IMR-90 (cell line): ENCODE measurements around the gene EIF4G3. TPM values are rescaled to one million over a fixed set of nuclear protein-coding genes. Genes with fewer than 3 reads are reported as not detected.

Source experiments
- ATAC-seq: fragments of 200-7000 bp; cut with Tn5 transposase; 2 replicates; pipeline ENCODE4 v1.9.1; 2020; ENCODE audit warnings: low read depth, mild to moderate bottlenecking, moderate library complexity
- BruUV-seq: library from RNA; stranded (reverse); fragments of 400-500 nt; replicated peaks from 2 replicates; lab custom pipeline; 2021; lab: Mats Ljungman, UMichigan
- CTCF ChIA-PET: fragments of 300-600 bp; formaldehyde crosslinking; extraction: SDS; loops from one replicate; lab custom pipeline; 2021; ENCODE audit warnings: antibody characterized with exemption; lab: Yijun Ruan, JAX
- POLR2A ChIA-PET: fragments of 300-600 bp; sonication (Branson Sonifier 250); formaldehyde crosslinking; loops from one replicate; lab custom pipeline; 2022; ENCODE audit warnings: antibody characterized with exemption; ENCODE audit not compliant: unreplicated experiment; lab: Charles Lee
- DNase-seq: peaks from one replicate; pipeline ENCODE4 v3.0.0; 2013
- H2AFZ ChIP-seq: replicated peaks from 2 replicates; pipeline ENCODE3; 2013; ENCODE audit warnings: low read length, mild to moderate bottlenecking; ENCODE audit not compliant: poor library complexity
- H2AK5ac ChIP-seq: 2 replicates; pipeline ENCODE4 v1.6.1; 2013; ENCODE audit warnings: low read depth, low read length, inconsistent platforms
- H2AK9ac ChIP-seq: replicated peaks from 2 replicates; pipeline ENCODE3; 2013; ENCODE audit warnings: mild to moderate bottlenecking, low read depth, low read length, moderate library complexity; ENCODE audit not compliant: poor library complexity
- H2BK120ac ChIP-seq: 2 replicates; pipeline ENCODE4 v1.6.1; 2013; ENCODE audit warnings: low read depth, low read length, inconsistent platforms
- H2BK15ac ChIP-seq: 3 replicates; pipeline ENCODE4 v1.6.1; 2013; ENCODE audit warnings: low read depth, low read length, inconsistent platforms
- H2BK20ac ChIP-seq: 2 replicates; pipeline ENCODE4 v1.6.1; 2013; ENCODE audit warnings: low read depth, mild to moderate bottlenecking, inconsistent platforms, low read length, moderate library complexity
- H2BK5ac ChIP-seq: 2 replicates; pipeline ENCODE4 v1.6.1; 2013; ENCODE audit warnings: mild to moderate bottlenecking, low read depth, low read length, inconsistent platforms; ENCODE audit not compliant: poor library complexity, severe bottlenecking
- H3K14ac ChIP-seq: replicated peaks from 2 replicates; pipeline ENCODE4 v1.6.1; 2013; ENCODE audit warnings: low read depth, low read length, inconsistent platforms
- H3K18ac ChIP-seq: 2 replicates; pipeline ENCODE4 v1.6.1; 2013; ENCODE audit warnings: low read depth, low read length, control low read depth
- H3K23ac ChIP-seq: 2 replicates; pipeline ENCODE4 v1.6.1; 2013; ENCODE audit warnings: low read depth, low read length, inconsistent platforms
- H3K27ac ChIP-seq: 2 replicates; pipeline ENCODE4 v1.5.1; 2013; ENCODE audit warnings: mild to moderate bottlenecking, control low read depth, low read length; ENCODE audit not compliant: insufficient read depth
- H3K27me3 ChIP-seq: 2 replicates; pipeline ENCODE4 v1.6.1; 2013; ENCODE audit warnings: low read length; ENCODE audit not compliant: control insufficient read depth, insufficient read depth
- H3K36me3 ChIP-seq: 2 replicates; pipeline ENCODE4 v1.6.1; 2013; ENCODE audit warnings: low read length, mixed read lengths; ENCODE audit not compliant: control insufficient read depth, insufficient read depth
- H3K4ac ChIP-seq: 2 replicates; pipeline ENCODE4 v1.6.1; 2013; ENCODE audit warnings: low read depth, low read length, inconsistent platforms
- H3K4me1 ChIP-seq: 2 replicates; pipeline ENCODE4 v1.6.1; 2013; ENCODE audit warnings: low read length, mixed read lengths; ENCODE audit not compliant: control insufficient read depth, insufficient read depth
- H3K4me2 ChIP-seq: 2 replicates; pipeline ENCODE4 v1.6.1; 2013; ENCODE audit warnings: low read depth, mild to moderate bottlenecking, control low read depth, low read length, moderate library complexity
- H3K4me3 ChIP-seq: 2 replicates; pipeline ENCODE4 v1.5.1; 2013; ENCODE audit warnings: low read depth, mild to moderate bottlenecking, control low read depth, low read length, moderate library complexity; ENCODE audit not compliant: insufficient read depth
- H3K56ac ChIP-seq: 2 replicates; pipeline ENCODE4 v1.6.1; 2013; ENCODE audit warnings: low read length, inconsistent platforms; ENCODE audit not compliant: insufficient read depth; ENCODE audit errors: extremely low read depth
- H3K79me1 ChIP-seq, 2 experiments: 2 replicates each; pipeline ENCODE4 v1.6.1; 2013; ENCODE audit warnings: low read length in 2 of 2, inconsistent platforms in 1 of 2, low read depth in 1 of 2
- H3K9ac ChIP-seq: 2 replicates; pipeline ENCODE4 v1.6.1; 2013; ENCODE audit warnings: low read depth, low read length, control low read depth
- H3K9me1 ChIP-seq: 2 replicates; pipeline ENCODE4 v1.6.1; 2013; ENCODE audit warnings: low read length, inconsistent platforms; ENCODE audit not compliant: insufficient read depth
- H3K9me3 ChIP-seq: 2 replicates; pipeline ENCODE4 v1.6.1; 2013; ENCODE audit warnings: low read length; ENCODE audit not compliant: control insufficient read depth, insufficient read depth
- H4K20me1 ChIP-seq: 2 replicates; pipeline ENCODE4 v1.6.1; 2013; ENCODE audit warnings: low read length, inconsistent platforms; ENCODE audit not compliant: insufficient read depth
- H4K5ac ChIP-seq: 2 replicates; pipeline ENCODE4 v1.6.1; 2013; ENCODE audit warnings: mild to moderate bottlenecking, low read depth, low read length, control low read depth
- H4K8ac ChIP-seq, 2 experiments: 2 replicates each; pipeline ENCODE4 v1.6.1; 2013; ENCODE audit warnings: low read depth in 2 of 2, low read length in 2 of 2, control low read depth in 1 of 2, inconsistent platforms in 1 of 2
- H4K91ac ChIP-seq: 2 replicates; pipeline ENCODE4 v1.6.1; 2013; ENCODE audit warnings: low read depth, low read length, inconsistent platforms; ENCODE audit not compliant: insufficient read depth
- BHLHE40 ChIP-seq: fragments of 150-350 bp; IDR thresholded peaks from 2 replicates; pipeline ENCODE4 v1.6.1; 2016; ENCODE audit warnings: mild to moderate bottlenecking, low read depth, low read length
- CEBPB ChIP-seq: IDR thresholded peaks from 2 replicates; pipeline ENCODE4 v1.6.1; 2012; ENCODE audit warnings: low read depth, low read length, improper control_type of control experiment
- SMC3 ChIP-seq: fragments of 150-350 bp; IDR thresholded peaks from 2 replicates; pipeline ENCODE4 v1.6.1; 2016; ENCODE audit warnings: low read depth, mild to moderate bottlenecking, antibody characterized with exemption, low read length, moderate library complexity
- WGBS, 2 experiments: methylation state at CpG; one replicate each; pipeline versions ENCODE4 v1.1.5 to v1.1.7; 2013; ENCODE audit warnings: missing lambda C conversion rate in 2 of 2; ENCODE audit not compliant: insufficient read length in 1 of 2; ENCODE audit errors: extremely low coverage in 2 of 2; 5-methylcytosine and 5-hydroxymethylcytosine counted together
- dilution Hi-C: fragments of 300-500 bp; cut with HindIII; formaldehyde crosslinking; loops from one replicate; pipeline ENCODE4 v1.14.3; 2018; ENCODE audit warnings: low sequenced_read_pairs; ENCODE audit not compliant: unreplicated experiment
- in situ Hi-C: fragments of 300-500 bp; cut with MboI; formaldehyde crosslinking; loops from 3 replicates; pipeline ENCODE4 v1.14.3; 2019; ENCODE audit warnings: low sequenced_read_pairs, inconsistent platforms, mixed read lengths
- intact Hi-C: fragments of 100-400 bp; cut with micrococcal nuclease; formaldehyde crosslinking; loops from 2 replicates; pipeline ENCODE4 v1.10.0; 2022
- polyA plus RNA-seq, 3 experiments: library from polyadenylated mRNA; depleted of rRNA; stranded (reverse); fragments of >200 nt; gene quantifications; 2 replicates each; pipeline ENCODE4 v1.2.3, GENCODE V29; 2012; ENCODE audit warnings: low replicate concordance in 1 of 3
- total RNA-seq: library from RNA; depleted of rRNA; stranded (reverse); fragments of >200 nt; gene quantifications from 2 replicates; pipeline ENCODE4 v1.2.3, GENCODE V29; 2012
- TF ChIP-seq, protein P1 (sequence below): conservative IDR thresholded peaks from 2 replicates; pipeline ENCODE4 v1.5.1; 2012; ENCODE audit warnings: mild to moderate bottlenecking, low read depth, low read length, improper control_type of control experiment
- TF ChIP-seq, protein P2 (sequence below): fragments of 150-350 bp; IDR thresholded peaks from 2 replicates; pipeline ENCODE4 v1.6.1; 2016; ENCODE audit warnings: low read depth, mild to moderate bottlenecking, low read length, moderate library complexity, borderline replicate concordance

Gene EIF4G3
- total and polyA plus RNA-seq, 2 of the 4 experiments (the other 2 are of a cell fraction), result 25.8 to 49.2 TPM

DNA sequence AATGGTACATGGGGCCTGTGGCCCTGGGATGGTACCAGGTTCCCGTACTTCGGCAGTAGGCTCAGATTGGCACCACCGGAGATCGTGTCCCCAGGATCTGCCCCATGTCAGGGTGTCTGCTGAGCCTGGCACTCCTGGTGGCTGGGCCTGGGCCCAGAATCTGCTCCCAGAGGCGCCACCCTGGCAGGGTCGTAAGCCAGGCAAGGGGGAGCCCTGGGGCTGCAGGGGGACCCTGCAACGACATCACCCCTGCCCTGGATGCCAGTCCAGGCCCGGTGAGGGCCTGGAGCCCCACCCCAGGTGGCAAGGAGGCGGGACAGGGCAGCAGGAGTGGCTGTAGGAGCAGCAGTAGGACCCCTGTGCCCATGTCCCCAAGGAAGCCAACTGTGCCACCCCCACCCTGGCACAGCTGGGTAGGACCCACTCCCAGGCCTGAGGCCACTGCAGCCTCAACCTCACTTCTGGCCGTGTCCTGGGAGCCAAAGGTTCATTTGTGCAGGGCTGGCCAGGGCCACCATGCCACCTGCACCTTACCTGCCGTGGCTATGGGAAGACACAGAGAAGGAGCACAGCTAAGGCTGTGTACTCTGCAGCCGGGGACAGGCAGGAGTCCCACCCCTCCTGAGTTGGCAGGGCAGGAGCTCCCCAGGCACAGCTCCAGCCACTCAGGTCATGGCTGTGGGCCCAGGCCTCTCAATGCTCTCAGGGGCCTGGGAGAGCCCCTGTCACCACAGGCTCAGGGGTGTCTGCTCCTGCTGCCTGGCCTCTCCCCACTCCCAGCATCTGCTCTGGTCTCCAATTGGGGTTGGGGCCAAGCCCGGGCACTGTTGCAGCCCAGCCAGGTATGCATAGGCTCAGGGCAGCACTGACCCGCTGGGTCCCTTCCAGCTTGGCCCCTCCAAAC lies 141.7 kb downstream of the EIF4G3 start:
- DNase-seq (no peak), ATAC-seq (no peak)
- no TSS peak for BruUV-seq
- Histone ChIP-seq H3K9me3 (no peaks in the 10 kb centered on the region; the same call in 1 of the 2 replicates), H3K56ac (no peak overlapping the region), H3K79me1 (peaks cover 45 to 71% of the 10 kb centered on the region in 2 experiments), H3K4me2 (no peak overlapping the region), H4K91ac (no peak overlapping the region), H3K9ac (no peak overlapping the region), H2AK9ac (no peak overlapping the region), H3K36me3 (peaks cover 3% of the 10 kb centered on the region; the same call in 1 of the 2 replicates), H3K23ac (no peak overlapping the region), H4K8ac (no peak overlapping the region), H3K27ac (no peak overlapping the region), H3K4me1 (no peaks in the 10 kb centered on the region), H2AFZ (no peak overlapping the region), H3K18ac (no peak overlapping the region), H4K5ac (no peak overlapping the region), H2BK15ac (no peak overlapping the region), H2BK5ac (no peak overlapping the region), H3K14ac (no peak overlapping the region), H3K9me1 (peaks cover under 1% of the 10 kb centered on the region), H2AK5ac (no peak overlapping the region), H3K27me3 (no peaks in the 10 kb centered on the region), H2BK120ac (no peak overlapping the region), H3K4ac (no peak overlapping the region), H3K4me3 (no peak overlapping the region), H2BK20ac (no peak overlapping the region), H4K20me1 (peaks cover 41% of the 10 kb centered on the region)
- 90% methylated on average over 8 of the region's 14 CpGs; no CpG with 5 or more reads in 1 of the 2 experiments for WGBS, 2 experiments
- in situ Hi-C loops (no loop called here), dilution Hi-C loops (no loop called here), intact Hi-C loops (no loop called here)
- TF ChIP-seq BHLHE40, result no peak
- no peak for TF ChIP-seq SMC3
- TF ChIP-seq CEBPB, result no peak
- TF ChIP-seq, protein P1, sequence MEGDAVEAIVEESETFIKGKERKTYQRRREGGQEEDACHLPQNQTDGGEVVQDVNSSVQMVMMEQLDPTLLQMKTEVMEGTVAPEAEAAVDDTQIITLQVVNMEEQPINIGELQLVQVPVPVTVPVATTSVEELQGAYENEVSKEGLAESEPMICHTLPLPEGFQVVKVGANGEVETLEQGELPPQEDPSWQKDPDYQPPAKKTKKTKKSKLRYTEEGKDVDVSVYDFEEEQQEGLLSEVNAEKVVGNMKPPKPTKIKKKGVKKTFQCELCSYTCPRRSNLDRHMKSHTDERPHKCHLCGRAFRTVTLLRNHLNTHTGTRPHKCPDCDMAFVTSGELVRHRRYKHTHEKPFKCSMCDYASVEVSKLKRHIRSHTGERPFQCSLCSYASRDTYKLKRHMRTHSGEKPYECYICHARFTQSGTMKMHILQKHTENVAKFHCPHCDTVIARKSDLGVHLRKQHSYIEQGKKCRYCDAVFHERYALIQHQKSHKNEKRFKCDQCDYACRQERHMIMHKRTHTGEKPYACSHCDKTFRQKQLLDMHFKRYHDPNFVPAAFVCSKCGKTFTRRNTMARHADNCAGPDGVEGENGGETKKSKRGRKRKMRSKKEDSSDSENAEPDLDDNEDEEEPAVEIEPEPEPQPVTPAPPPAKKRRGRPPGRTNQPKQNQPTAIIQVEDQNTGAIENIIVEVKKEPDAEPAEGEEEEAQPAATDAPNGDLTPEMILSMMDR, result no peak
- TF ChIP-seq, protein P2, sequence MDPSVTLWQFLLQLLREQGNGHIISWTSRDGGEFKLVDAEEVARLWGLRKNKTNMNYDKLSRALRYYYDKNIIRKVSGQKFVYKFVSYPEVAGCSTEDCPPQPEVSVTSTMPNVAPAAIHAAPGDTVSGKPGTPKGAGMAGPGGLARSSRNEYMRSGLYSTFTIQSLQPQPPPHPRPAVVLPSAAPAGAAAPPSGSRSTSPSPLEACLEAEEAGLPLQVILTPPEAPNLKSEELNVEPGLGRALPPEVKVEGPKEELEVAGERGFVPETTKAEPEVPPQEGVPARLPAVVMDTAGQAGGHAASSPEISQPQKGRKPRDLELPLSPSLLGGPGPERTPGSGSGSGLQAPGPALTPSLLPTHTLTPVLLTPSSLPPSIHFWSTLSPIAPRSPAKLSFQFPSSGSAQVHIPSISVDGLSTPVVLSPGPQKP, result no peak
- CTCF ChIA-PET, result no interaction called here
- POLR2A ChIA-PET, result no interaction called here
